ENCODE data around the gene SLC24A4. TPM values are rescaled to one million over a fixed set of nuclear protein-coding genes. Genes with fewer than 3 reads are reported as not detected.

Gene SLC24A4
- total and polyA plus RNA-seq, 2 donors (not counting 3 experiments of a cell fraction or from before 2014, with no cell fraction given): 0.07 to 0.08 TPM

DNA sequence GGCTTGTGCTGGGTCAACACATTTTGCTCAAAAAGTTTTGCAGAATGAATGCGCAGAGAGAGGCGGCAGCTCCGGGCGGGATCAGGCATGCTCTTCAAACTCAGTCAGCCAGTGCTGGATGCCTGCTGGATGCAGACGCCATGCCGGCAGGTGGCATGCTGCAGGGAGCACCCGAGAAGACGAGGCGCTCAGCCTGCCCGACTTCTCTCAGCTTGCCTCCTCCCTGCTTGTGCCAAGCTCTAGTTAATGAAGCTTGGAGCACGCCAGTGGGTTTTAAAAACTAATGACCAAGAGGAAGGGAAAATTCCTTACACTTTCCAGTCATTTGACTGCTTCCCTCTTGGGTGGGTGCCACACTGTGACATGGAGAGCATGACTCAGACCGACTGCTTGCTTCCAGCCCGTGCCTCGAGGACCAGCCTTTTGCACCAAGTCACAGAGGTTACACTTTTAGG, 39.8 kb downstream of the SLC24A4 start:
- ChIA-PET POLR2A (no interaction called here), CTCF (no interaction called here)
- intact Hi-C loops (cut with micrococcal nuclease) (no loop called here), dilution Hi-C loops (cut with MboI; ENCODE audit: extremely low pct_ligation_motif_present, low sequenced_read_pairs) (loop anchor here (25.0 kb wide), 1 partner anchor 324 kb away; no protein-coding TSS in a partner anchor)
- TF ChIP-seq GATA2 (IDR thresholded peaks at IDR 0.05; ENCODE audit: insufficient read depth, insufficient read length, low read depth, low read length): no peak
- TF ChIP-seq POLR2AphosphoS5 (IDR thresholded peaks at IDR 0.05; ENCODE audit: insufficient read depth, low read depth, low read length): no peak
- no peak for TF ChIP-seq EZH2 (IDR thresholded peaks at IDR 0.05; ENCODE audit: borderline replicate concordance, low read depth, low read length, severe bottlenecking)
- TF ChIP-seq, protein P1, sequence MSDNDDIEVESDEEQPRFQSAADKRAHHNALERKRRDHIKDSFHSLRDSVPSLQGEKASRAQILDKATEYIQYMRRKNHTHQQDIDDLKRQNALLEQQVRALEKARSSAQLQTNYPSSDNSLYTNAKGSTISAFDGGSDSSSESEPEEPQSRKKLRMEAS (IDR thresholded peaks at IDR 0.05; ENCODE audit: insufficient read depth, insufficient read length): no peak
- TF ChIP-seq FOS (IDR thresholded peaks at IDR 0.05; ENCODE audit: borderline replicate concordance, insufficient read depth, low read length): no peak
- TF ChIP-seq JUN (IDR thresholded peaks at IDR 0.05; ENCODE audit: borderline replicate concordance, insufficient read depth, insufficient read length, low read depth): no peak
- Histone ChIP-seq H3K4me1 (ENCODE audit: control insufficient read depth, extremely low read depth, insufficient read depth, low read length) (no peaks in the 10 kb centered on the region), H3K27ac (ENCODE audit: insufficient read depth, low read depth, low read length) (no peak overlapping the region), H3K36me3 (ENCODE audit: control insufficient read depth in 2 of 2, extremely low read depth in 1 of 2, insufficient read depth in 2 of 2, low read length in 2 of 2) (no peaks in the 10 kb centered on the region), H3K9ac (replicated peaks; ENCODE audit: extremely low read depth, insufficient read depth, low read length) (no peak overlapping the region), H3K4me2 (ENCODE audit: insufficient read depth, low read length) (no peak overlapping the region), H2AFZ (ENCODE audit: low read depth, low read length) (no peak overlapping the region), H3K9me1 (replicated peaks; ENCODE audit: control insufficient read depth, extremely low read depth, insufficient read depth, low read length) (no peaks in the 10 kb centered on the region), H3K4me3 (replicated peaks in 1 of 3; ENCODE audit: insufficient read depth in 1 of 3, low read depth in 1 of 3, low read length in 3 of 3) (no peak overlapping the region), H3K79me2 (ENCODE audit: control insufficient read depth, insufficient read depth, low read length) (no peaks in the 10 kb centered on the region), H4K20me1 (replicated peaks; ENCODE audit: control insufficient read depth, extremely low read depth, insufficient read depth, low read length) (no peaks in the 10 kb centered on the region), H3K9me3 (replicated peaks; ENCODE audit: control insufficient read depth, insufficient read depth, low read length) (no peaks in the 10 kb centered on the region), H3K27me3 (ENCODE audit: control insufficient read depth in 2 of 2, insufficient read depth in 2 of 2, low read length in 2 of 2) (no peaks in the 10 kb centered on the region)
- FAIRE-seq: no peak
- BruUV-seq (replicated peaks): no TSS peak
- no peak for DNase-seq (ENCODE audit: low read depth, low spot score)

DNA sequence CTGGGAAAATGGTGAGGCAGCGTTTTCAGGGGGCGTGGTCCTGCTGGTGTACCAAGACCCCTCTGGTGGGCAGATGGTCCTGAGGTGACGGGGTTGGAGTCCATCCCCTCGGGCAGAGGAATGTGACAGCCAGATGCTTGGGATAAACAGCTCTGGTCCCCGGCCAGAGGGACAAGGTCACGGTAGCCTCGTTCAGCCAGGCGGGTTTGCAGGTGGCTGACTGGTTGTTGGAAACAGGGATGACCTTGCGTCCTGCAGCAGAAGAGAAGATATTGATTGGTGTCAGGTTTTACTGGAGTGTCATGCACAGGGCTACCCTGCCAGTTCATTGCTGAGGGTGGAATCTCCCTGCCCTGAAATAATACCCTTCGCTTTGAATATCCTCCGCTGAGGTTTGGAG, 43.3 kb downstream of the SLC24A4 start:
- ChIA-PET CTCF (no interaction called here), POLR2A (no interaction called here)
- no TSS peak for BruUV-seq (replicated peaks)
- Histone ChIP-seq H3K79me2 (ENCODE audit: control insufficient read depth, insufficient read depth, low read length) (no peaks in the 10 kb centered on the region), H3K9ac (replicated peaks; ENCODE audit: extremely low read depth, insufficient read depth, low read length) (no peak overlapping the region), H3K27ac (ENCODE audit: insufficient read depth, low read depth, low read length) (no peak overlapping the region), H3K4me3 (replicated peaks in 1 of 3; ENCODE audit: insufficient read depth in 1 of 3, low read depth in 1 of 3, low read length in 3 of 3) (no peak overlapping the region), H3K9me1 (replicated peaks; ENCODE audit: control insufficient read depth, extremely low read depth, insufficient read depth, low read length) (no peaks in the 10 kb centered on the region), H3K4me1 (ENCODE audit: control insufficient read depth, extremely low read depth, insufficient read depth, low read length) (no peaks in the 10 kb centered on the region), H3K27me3 (ENCODE audit: control insufficient read depth in 2 of 2, insufficient read depth in 2 of 2, low read length in 2 of 2) (no peaks in the 10 kb centered on the region), H2AFZ (ENCODE audit: low read depth, low read length) (no peak overlapping the region), H3K9me3 (replicated peaks; ENCODE audit: control insufficient read depth, insufficient read depth, low read length) (no peaks in the 10 kb centered on the region), H3K36me3 (ENCODE audit: control insufficient read depth in 2 of 2, extremely low read depth in 1 of 2, insufficient read depth in 2 of 2, low read length in 2 of 2) (no peaks in the 10 kb centered on the region), H4K20me1 (replicated peaks; ENCODE audit: control insufficient read depth, extremely low read depth, insufficient read depth, low read length) (no peaks in the 10 kb centered on the region), H3K4me2 (ENCODE audit: insufficient read depth, low read length) (no peak overlapping the region)
- dilution Hi-C loops (cut with MboI; ENCODE audit: extremely low pct_ligation_motif_present, low sequenced_read_pairs) (loop anchor here (25.0 kb wide), 1 partner anchor 321 kb away; no protein-coding TSS in a partner anchor), intact Hi-C loops (cut with micrococcal nuclease) (no loop called here)
- TF ChIP-seq MYC (IDR thresholded peaks at IDR 0.05; ENCODE audit: low read depth, low read length) (no peak), JUN (IDR thresholded peaks at IDR 0.05; ENCODE audit: borderline replicate concordance, insufficient read depth, insufficient read length, low read depth) (no peak), POLR2AphosphoS5 (IDR thresholded peaks at IDR 0.05; ENCODE audit: insufficient read depth, low read depth, low read length) (no peak), POLR2A (IDR thresholded peaks at IDR 0.05; ENCODE audit: low read depth, low read length) (no peak), EZH2 (IDR thresholded peaks at IDR 0.05; ENCODE audit: borderline replicate concordance, low read depth, low read length, severe bottlenecking) (no peak), FOS (IDR thresholded peaks at IDR 0.05; ENCODE audit: borderline replicate concordance, insufficient read depth, low read length) (no peak), GATA2 (IDR thresholded peaks at IDR 0.05; ENCODE audit: insufficient read depth, insufficient read length, low read depth, low read length) (no peak)
- TF ChIP-seq, protein P2, sequence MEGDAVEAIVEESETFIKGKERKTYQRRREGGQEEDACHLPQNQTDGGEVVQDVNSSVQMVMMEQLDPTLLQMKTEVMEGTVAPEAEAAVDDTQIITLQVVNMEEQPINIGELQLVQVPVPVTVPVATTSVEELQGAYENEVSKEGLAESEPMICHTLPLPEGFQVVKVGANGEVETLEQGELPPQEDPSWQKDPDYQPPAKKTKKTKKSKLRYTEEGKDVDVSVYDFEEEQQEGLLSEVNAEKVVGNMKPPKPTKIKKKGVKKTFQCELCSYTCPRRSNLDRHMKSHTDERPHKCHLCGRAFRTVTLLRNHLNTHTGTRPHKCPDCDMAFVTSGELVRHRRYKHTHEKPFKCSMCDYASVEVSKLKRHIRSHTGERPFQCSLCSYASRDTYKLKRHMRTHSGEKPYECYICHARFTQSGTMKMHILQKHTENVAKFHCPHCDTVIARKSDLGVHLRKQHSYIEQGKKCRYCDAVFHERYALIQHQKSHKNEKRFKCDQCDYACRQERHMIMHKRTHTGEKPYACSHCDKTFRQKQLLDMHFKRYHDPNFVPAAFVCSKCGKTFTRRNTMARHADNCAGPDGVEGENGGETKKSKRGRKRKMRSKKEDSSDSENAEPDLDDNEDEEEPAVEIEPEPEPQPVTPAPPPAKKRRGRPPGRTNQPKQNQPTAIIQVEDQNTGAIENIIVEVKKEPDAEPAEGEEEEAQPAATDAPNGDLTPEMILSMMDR (IDR thresholded peaks at IDR 0.05; ENCODE audit: extremely low read depth in 1 of 2, insufficient read depth in 1 of 2, low read depth in 1 of 2, low read length in 2 of 2): no peak
- TF ChIP-seq, protein P1 (IDR thresholded peaks at IDR 0.05; ENCODE audit: insufficient read depth, insufficient read length): no peak
- DNase-seq (ENCODE audit: low read depth, low spot score) (no peak), FAIRE-seq (no peak)

All from endothelial cell of umbilical vein (primary cell).